Aorta (tissue), 5 donors: ENCODE measurements around the gene C7orf25. TPM values are rescaled to one million over a fixed set of nuclear protein-coding genes. Genes with fewer than 3 reads are reported as not detected.

ENCODE experiments used
- ATAC-seq: fragments of 200-7000 bp; cut with Tn5 transposase; one replicate; pipeline ENCODE4 v1.9.1; 2022; ENCODE audit warnings: moderate library complexity; ENCODE audit not compliant: low FRiP score
- DNase-seq, 2 donors: peaks; one replicate each; pipeline ENCODE4 v3.0.0-alpha.2; 2020
- H3K27ac ChIP-seq, 2 donors: one replicate each; pipeline ENCODE4 v1.5.1; 2013; ENCODE audit warnings: low read length in 2 of 2, mild to moderate bottlenecking in 2 of 2, moderate library complexity in 2 of 2, control low read depth in 1 of 2, inconsistent platforms in 1 of 2, low read depth in 1 of 2
- H3K27me3 ChIP-seq, 2 donors: one replicate each; pipeline ENCODE4 v1.6.1; 2013; ENCODE audit warnings: control low read depth in 1 of 2, low read length in 1 of 2, mild to moderate bottlenecking in 1 of 2, moderate library complexity in 1 of 2; ENCODE audit not compliant: insufficient read depth in 2 of 2, control insufficient read depth in 1 of 2
- H3K36me3 ChIP-seq, 2 donors: one replicate each; pipeline ENCODE4 v1.6.1; 2013; ENCODE audit warnings: control low read depth in 1 of 2, low read length in 1 of 2, mild to moderate bottlenecking in 1 of 2; ENCODE audit not compliant: insufficient read depth in 2 of 2, control insufficient read depth in 1 of 2
- H3K4me1 ChIP-seq, 2 donors: one replicate each; pipeline ENCODE4 v1.6.1; 2013; ENCODE audit warnings: low read length in 2 of 2, control low read depth in 1 of 2, mild to moderate bottlenecking in 1 of 2, moderate library complexity in 1 of 2; ENCODE audit not compliant: insufficient read depth in 2 of 2, control insufficient read depth in 1 of 2
- H3K4me3 ChIP-seq, 2 donors: one replicate each; pipeline ENCODE4 v1.5.1; 2013; ENCODE audit warnings: low read length in 2 of 2, control low read depth in 1 of 2, mild to moderate bottlenecking in 1 of 2
- H3K9me3 ChIP-seq: one replicate; pipeline ENCODE4 v1.6.1; 2013; ENCODE audit warnings: mild to moderate bottlenecking, low read length; ENCODE audit not compliant: control insufficient read depth
- WGBS, 2 donors: extraction: QIAGEN DNeasy Blood & Tissue Kit; methylation state at CpG; one replicate each; pipeline ENCODE4 v1.1.7; 2013; 5-methylcytosine and 5-hydroxymethylcytosine counted together
- intact Hi-C, 2 donors: fragments of 100-400 bp; cut with DNase I; formaldehyde crosslinking; loops; one replicate each; pipeline versions ENCODE4 v1.14.2 to v1.15.0; 2022
- polyA plus RNA-seq, 2 donors: library from polyadenylated mRNA; stranded (reverse); fragments of 200-250 nt; gene quantifications; one replicate each; pipeline ENCODE4 v1.2.3, GENCODE V29; 2013
- total RNA-seq, 2 donors: library from RNA; stranded (reverse); fragmentation: NEBNext Ultra II Directional; extraction: Animal tissue kit (Norgen Biotek cat#: 25700); gene quantifications; one replicate each; pipeline ENCODE4 v1.2.1, GENCODE V29; 2021
- donor health status: healthy with polysubstance abuse.
- donor health status: Bipolar disorder and iron deficiency.
- donor health status: DM: no; HTN: no; CAD: no.
- donor health status: DM: no; HTN: no; CAD: no.
- donor health status: DM: yes; HTN: yes; CAD: no.

Gene C7orf25
- total and polyA plus RNA-seq, 4 donors: 3.2 to 5.0 (median 4.3) TPM

DNA sequence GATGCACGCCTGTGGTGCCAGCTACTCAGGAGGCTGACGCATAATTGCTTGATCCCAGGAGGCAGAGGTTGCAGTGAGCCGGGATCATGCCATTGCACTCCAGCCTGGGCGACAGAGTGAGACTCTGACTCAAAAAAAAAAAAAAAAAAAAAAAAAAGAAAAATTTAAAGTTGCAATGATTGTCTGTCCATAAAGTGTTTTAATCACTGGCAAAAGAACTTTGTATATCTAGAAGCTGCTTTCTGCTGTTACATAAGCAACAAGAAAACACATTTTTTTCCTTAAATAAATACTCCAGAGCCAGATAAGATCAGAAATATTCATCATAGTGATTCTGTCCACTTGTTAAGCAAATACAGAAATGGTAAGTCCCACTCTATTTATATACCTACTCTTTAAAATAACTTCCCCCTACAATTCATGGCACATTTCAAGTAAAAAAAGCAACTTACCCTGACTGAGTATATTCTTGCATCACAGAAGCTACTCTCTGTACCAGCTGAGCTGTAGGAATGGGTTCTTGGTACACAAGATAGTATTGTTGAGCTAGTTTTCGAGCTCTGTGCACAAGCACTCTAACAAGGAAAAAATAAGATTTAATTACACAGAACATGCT lies 12.5 kb upstream of the C7orf25 start:
- intact Hi-C loops: no loop called here
- WGBS, 2 donors: 64 to 74% methylated on average over 5 of the region's 5 CpGs
- H3K36me3 ChIP-seq: peaks cover 7 to 10% of the 10 kb centered on the region in 2 donors

DNA sequence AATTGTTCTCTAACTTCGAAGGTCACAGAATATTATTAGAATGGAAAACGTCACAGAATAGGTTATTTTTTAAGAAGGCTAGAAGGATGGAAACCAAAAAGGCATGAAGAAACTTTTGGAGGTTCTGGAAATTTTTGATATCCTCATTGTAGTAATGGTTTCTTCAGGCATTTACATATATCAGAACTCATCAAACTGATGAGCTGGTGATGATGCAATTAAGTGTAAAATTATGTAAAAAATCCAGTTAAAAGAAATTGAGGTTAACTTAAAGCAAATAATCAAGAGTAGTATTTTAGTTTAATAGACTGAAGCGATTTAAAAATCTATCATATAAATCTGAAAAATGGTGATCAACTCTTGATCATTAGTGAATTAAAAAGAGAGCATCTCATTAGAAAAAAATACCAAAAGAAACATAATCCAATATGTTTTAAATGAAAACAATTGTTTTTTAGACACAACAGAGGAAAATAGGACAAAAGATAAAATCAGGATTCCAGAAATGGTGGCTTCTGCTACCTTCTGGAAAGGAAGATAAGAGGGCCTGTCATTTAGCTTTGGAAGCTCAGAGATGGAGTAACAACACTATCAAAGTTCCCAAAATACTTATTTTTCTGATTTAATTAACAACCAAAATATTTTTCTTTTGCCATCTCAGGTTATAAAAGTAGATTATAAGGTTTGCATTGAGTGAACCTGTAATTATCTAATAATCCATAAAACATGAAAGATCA lies 10.3 kb upstream of the C7orf25 start:
- intact Hi-C loops: no loop called here
- H3K4me1 ChIP-seq: no peaks in the 10 kb centered on the region
- H3K27me3 ChIP-seq: no peaks in the 10 kb centered on the region
- DNase-seq (no peak), ATAC-seq (no peak)
- 86 to 91% methylated on average over 3 of the region's 3 CpGs for WGBS, 2 donors
- H3K27ac ChIP-seq: no peak overlapping the region
- no peak overlapping the region for H3K4me3 ChIP-seq
- no peaks in the 10 kb centered on the region for H3K9me3 ChIP-seq
- peaks cover 7 to 10% of the 10 kb centered on the region in 2 donors for H3K36me3 ChIP-seq

More for the DNA sequence above, 12.5 kb upstream of the C7orf25 start:
- H3K4me3 ChIP-seq: no peak overlapping the region
- H3K9me3 ChIP-seq: no peaks in the 10 kb centered on the region
- no peaks in the 10 kb centered on the region for H3K27me3 ChIP-seq
- no peak overlapping the region for H3K27ac ChIP-seq
- no peak for DNase-seq
- ATAC-seq: no peak
- H3K4me1 ChIP-seq: no peaks in the 10 kb centered on the region

GRCh38 chr7:42915356-42915755 lies 3.5 kb upstream of the C7orf25 start:
- H3K27ac ChIP-seq: no peak overlapping the region
- H3K9me3 ChIP-seq: no peaks in the 10 kb centered on the region
- intact Hi-C loops: no loop called here
- H3K27me3 ChIP-seq: no peaks in the 10 kb centered on the region
- H3K36me3 ChIP-seq: peaks cover 3% of the 10 kb centered on the region in 2 donors
- 2 to 4% methylated on average over 1 of the region's 1 CpG for WGBS, 2 donors
- H3K4me1 ChIP-seq: peaks cover 0 to 9% of the 10 kb centered on the region in 2 donors
- no peak for ATAC-seq
- no peak for DNase-seq
- no peak overlapping the region for H3K4me3 ChIP-seq

GRCh38 chr7:42914421-42915045 lies 2.7 kb upstream of the C7orf25 start:
- Histone ChIP-seq H3K4me1 (peaks cover 0 to 9% of the 10 kb centered on the region in 2 donors), H3K27me3 (no peaks in the 10 kb centered on the region), H3K36me3 (no peaks in the 10 kb centered on the region), H3K27ac (no peak overlapping the region), H3K9me3 (no peaks in the 10 kb centered on the region), H3K4me3 (no peak overlapping the region)
- ATAC-seq (no peak), DNase-seq (no peak)
- WGBS, 2 donors: 51 to 58% methylated on average over 5 of the region's 5 CpGs
- intact Hi-C loops: no loop called here

- no peaks in the 10 kb centered on the region for H3K36me3 ChIP-seq
- H3K4me1 ChIP-seq: peaks cover 0 to 9% of the 10 kb centered on the region in 2 donors
- 74 to 77% methylated on average over 6 of the region's 6 CpGs for WGBS, 2 donors
- H3K27ac ChIP-seq: no peak overlapping the region
- no peak overlapping the region for H3K4me3 ChIP-seq
- intact Hi-C loops: no loop called here
- no peaks in the 10 kb centered on the region for H3K27me3 ChIP-seq
- ATAC-seq (no peak), DNase-seq (no peak)
- no peaks in the 10 kb centered on the region for H3K9me3 ChIP-seq
Observed at GRCh38 chr7:42914009-42914408, 2.1 kb upstream of the C7orf25 start.

GRCh38 chr7:42913591-42913990 lies 1.7 kb upstream of the C7orf25 start:
- Histone ChIP-seq H3K9me3 (no peaks in the 10 kb centered on the region), H3K27ac (no peak overlapping the region), H3K27me3 (no peaks in the 10 kb centered on the region), H3K4me1 (peaks cover 0 to 9% of the 10 kb centered on the region in 2 donors), H3K36me3 (no peaks in the 10 kb centered on the region), H3K4me3 (no peak overlapping the region)
- DNase-seq (no peak), ATAC-seq (no peak)
- intact Hi-C loops: no loop called here
- 54 to 63% methylated on average over 2 of the region's 2 CpGs for WGBS, 2 donors

- no peak overlapping the region for H3K4me3 ChIP-seq
- H3K27ac ChIP-seq: no peak overlapping the region
- ATAC-seq (no peak), DNase-seq (no peak)
- H3K27me3 ChIP-seq: no peaks in the 10 kb centered on the region
- intact Hi-C loops: no loop called here
- H3K36me3 ChIP-seq: no peaks in the 10 kb centered on the region
- WGBS, 2 donors: 96 to 99% methylated on average over 2 of the region's 2 CpGs
- H3K9me3 ChIP-seq: no peaks in the 10 kb centered on the region
- H3K4me1 ChIP-seq: peaks cover 0 to 9% of the 10 kb centered on the region in 2 donors
Observed at GRCh38 chr7:42910306-42910705, 1.6 kb downstream of the C7orf25 start.

- intact Hi-C loops: no loop called here
- no peak overlapping the region for H3K4me3 ChIP-seq
- no peak overlapping the region for H3K27ac ChIP-seq
- no peaks in the 10 kb centered on the region for H3K9me3 ChIP-seq
- no peaks in the 10 kb centered on the region for H3K27me3 ChIP-seq
- no peak for DNase-seq
- no peak for ATAC-seq
- no peaks in the 10 kb centered on the region for H3K36me3 ChIP-seq
- peaks cover 0 to 4% of the 10 kb centered on the region in 2 donors for H3K4me1 ChIP-seq
Observed at GRCh38 chr7:42907316-42907715, 4.6 kb downstream of the C7orf25 start.

DNA sequence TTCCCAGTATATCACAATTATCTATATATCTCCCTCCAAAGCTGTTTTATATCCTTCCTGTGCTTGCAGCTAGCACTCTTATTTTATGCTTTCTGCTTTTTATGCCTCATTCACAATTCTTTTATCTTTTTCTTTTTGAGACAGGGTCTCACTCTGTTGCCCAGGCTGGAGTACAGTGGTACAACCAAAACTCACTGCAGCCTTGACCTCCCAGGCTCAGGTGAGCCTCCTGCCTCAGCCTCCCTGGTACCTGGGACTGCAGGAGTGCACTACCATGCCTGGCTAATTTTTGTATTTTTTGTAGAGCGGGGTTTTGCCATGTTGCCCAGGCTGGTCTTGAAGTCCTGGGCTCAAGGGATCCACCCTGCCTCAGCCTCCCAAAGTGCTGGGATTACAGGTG lies 5.7 kb downstream of the C7orf25 start:
- no peak overlapping the region for H3K27ac ChIP-seq
- H3K4me3 ChIP-seq: no peak overlapping the region
- WGBS, 2 donors: 96 to 99% methylated on average over 1 of the region's 1 CpG
- H3K36me3 ChIP-seq: no peaks in the 10 kb centered on the region
- DNase-seq: no peak
- intact Hi-C loops: no loop called here
- peaks cover 0 to 4% of the 10 kb centered on the region in 2 donors for H3K4me1 ChIP-seq
- H3K9me3 ChIP-seq: no peaks in the 10 kb centered on the region
- no peak for ATAC-seq
- no peaks in the 10 kb centered on the region for H3K27me3 ChIP-seq
